Measurements from ENCODE around the gene ATP6V1D. TPM values are rescaled to one million over a fixed set of nuclear protein-coding genes. Genes with fewer than 3 reads are reported as not detected.
"Not testable (repeated sequence)": the region's sequence is repeated elsewhere in the genome, so short reads cannot be mapped to it uniquely, and the experiment has no call there.

The ATP6V1D gene
- total and polyA plus RNA-seq, 4 donors: 37.6 to 65.4 (median 49.0) TPM

DNA sequence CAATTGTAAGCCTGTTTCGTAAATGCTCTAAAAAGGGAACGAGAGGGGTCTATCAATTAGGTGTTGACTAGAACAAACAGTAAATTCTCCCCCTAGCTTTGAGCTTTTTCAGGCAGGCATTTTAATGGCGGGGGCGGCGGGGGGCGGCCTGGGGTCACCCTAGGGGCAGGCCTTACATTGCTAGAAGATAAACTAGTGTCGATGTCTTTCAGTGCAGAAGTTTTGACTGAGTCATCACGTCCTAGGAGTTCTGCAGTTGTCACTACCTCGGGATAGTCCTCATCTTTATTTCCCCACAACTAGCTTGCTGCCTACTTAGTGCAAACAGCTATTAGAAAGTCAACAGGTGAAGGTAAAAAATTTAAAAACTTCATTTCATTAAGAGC, 1.6 kb downstream of the ATP6V1D start:
- ATAC-seq (ENCODE audit: low FRiP score): no peak
- H3K4me1 ChIP-seq (ENCODE audit: control insufficient read depth in 1 of 2, insufficient read depth in 2 of 2, low read length in 2 of 2): peaks cover 0 to 5% of the 10 kb centered on the region in 2 donors
- WGBS, 2 donors: 40 to 51% methylated on average over 9 of the region's 9 CpGs

DNA sequence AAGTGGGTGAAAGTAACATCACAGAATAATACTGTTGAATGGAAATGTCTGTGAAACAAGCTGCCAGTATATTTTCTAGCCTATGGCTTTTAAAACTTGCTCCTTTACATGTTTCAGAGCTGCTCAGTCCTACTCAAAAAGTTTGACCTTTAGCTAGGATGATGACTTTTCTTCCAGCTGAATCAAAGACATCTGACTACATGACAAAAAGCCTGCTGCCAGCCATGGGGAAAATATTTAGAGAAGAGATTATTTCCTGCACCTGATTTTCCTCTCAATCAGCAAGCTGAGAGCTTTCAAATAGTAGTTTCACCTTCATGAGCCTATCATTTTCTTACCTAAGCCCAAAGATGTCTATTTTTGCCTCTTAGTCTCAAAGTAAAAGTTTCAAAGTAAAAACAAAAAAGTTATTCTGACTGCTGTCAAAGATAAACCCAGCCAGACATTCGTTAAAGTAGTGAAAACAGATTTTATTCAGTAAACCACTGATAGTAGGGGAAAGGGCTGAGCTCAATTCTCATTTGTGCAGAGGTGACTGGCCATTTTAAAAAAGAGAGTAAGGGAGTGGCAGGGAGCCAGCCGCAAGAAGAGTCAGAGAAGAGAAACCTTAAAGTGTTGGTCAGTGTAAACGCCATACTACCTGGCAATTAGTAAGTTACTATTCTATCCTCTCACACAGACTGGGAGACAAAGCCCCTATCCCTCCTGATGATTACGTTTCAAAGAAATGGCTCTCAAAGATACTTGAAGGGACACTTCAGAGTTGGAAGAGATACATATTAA, 2.2 kb downstream of the ATP6V1D start:
- Histone ChIP-seq H3K36me3 (ENCODE audit: control insufficient read depth in 1 of 2, insufficient read depth in 2 of 2, low read length in 1 of 2) (no peaks in the 10 kb centered on the region), H3K4me1 (ENCODE audit: control insufficient read depth in 1 of 2, insufficient read depth in 2 of 2, low read length in 2 of 2) (peaks cover 0 to 5% of the 10 kb centered on the region in 2 donors), H3K9me3 (ENCODE audit: control insufficient read depth, low read length) (no peaks in the 10 kb centered on the region), H3K27me3 (ENCODE audit: control insufficient read depth in 1 of 2, insufficient read depth in 2 of 2, low read length in 1 of 2) (no peaks in the 10 kb centered on the region), H3K4me3 (ENCODE audit: low read length in 2 of 2) (no peak overlapping the region), H3K27ac (ENCODE audit: low read depth in 1 of 2, low read length in 2 of 2) (no peak overlapping the region)
- WGBS, 2 donors: 60 to 63% methylated on average over 4 of the region's 4 CpGs
- ATAC-seq (ENCODE audit: low FRiP score): no peak
- intact Hi-C loops (cut with DNase I): no loop called here
- no peak for DNase-seq

More for the DNA sequence above, 1.6 kb downstream of the ATP6V1D start:
- intact Hi-C loops (cut with DNase I): no loop called here
- no peak for DNase-seq
- no peak overlapping the region for H3K4me3 ChIP-seq (ENCODE audit: low read length in 2 of 2)
- no peaks in the 10 kb centered on the region for H3K27me3 ChIP-seq (ENCODE audit: control insufficient read depth in 1 of 2, insufficient read depth in 2 of 2, low read length in 1 of 2)
- no peaks in the 10 kb centered on the region for H3K9me3 ChIP-seq (ENCODE audit: control insufficient read depth, low read length)
- H3K36me3 ChIP-seq (ENCODE audit: control insufficient read depth in 1 of 2, insufficient read depth in 2 of 2, low read length in 1 of 2): no peaks in the 10 kb centered on the region
- H3K27ac ChIP-seq (ENCODE audit: low read depth in 1 of 2, low read length in 2 of 2): no peak overlapping the region

DNA sequence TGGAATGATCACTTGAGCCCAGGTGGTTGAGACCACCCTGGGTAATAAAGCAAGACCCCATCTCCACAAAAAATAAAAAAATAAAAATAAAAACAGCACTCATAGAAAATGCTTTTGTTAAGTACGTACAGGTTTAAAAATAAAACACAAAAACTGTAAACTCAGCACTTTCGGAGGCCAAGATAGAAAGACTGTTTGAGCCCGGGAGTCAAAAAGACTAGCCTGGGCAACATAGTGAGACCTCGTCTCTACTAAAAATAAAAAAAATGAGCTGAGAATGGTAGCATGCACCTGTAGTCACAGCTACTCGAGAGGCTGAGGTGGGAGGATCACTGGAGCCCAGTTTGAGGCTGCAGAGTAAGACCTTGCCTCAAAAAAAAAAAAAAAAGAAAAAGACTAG, 7.5 kb downstream of the ATP6V1D start:
- no peak for DNase-seq
- no peak overlapping the region for H3K4me3 ChIP-seq (ENCODE audit: low read length in 2 of 2)
- no peaks in the 10 kb centered on the region for H3K4me1 ChIP-seq (ENCODE audit: control insufficient read depth in 1 of 2, insufficient read depth in 2 of 2, low read length in 2 of 2)
- H3K27me3 ChIP-seq (ENCODE audit: control insufficient read depth in 1 of 2, insufficient read depth in 2 of 2, low read length in 1 of 2): no peaks in the 10 kb centered on the region
- no peak for ATAC-seq (ENCODE audit: low FRiP score)
- H3K27ac ChIP-seq (ENCODE audit: low read depth in 1 of 2, low read length in 2 of 2): no peak overlapping the region
- WGBS, 2 donors: 76 to 78% methylated on average over 5 of the region's 5 CpGs
- no peaks in the 10 kb centered on the region for H3K36me3 ChIP-seq (ENCODE audit: control insufficient read depth in 1 of 2, insufficient read depth in 2 of 2, low read length in 1 of 2)
- intact Hi-C loops (cut with DNase I): no loop called here
- no peaks in the 10 kb centered on the region for H3K9me3 ChIP-seq (ENCODE audit: control insufficient read depth, low read length)

DNA sequence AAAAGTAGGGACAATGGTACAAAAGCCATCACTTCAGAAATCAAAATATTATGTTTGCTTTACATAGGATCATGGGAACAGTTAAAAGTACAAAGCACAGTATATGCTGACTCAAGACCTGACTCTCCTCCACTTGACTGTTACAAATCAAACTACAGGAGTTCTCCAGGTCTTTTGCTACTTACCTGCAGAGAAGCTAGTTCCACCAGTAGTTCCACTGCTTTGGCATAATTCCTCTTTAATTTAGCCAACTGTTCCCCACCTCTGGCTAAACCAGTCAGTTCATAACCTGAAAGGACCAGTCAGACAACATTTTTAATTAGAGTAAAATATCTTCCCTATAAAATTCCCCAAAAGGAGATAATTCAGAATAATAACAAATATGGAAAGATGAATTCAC, 14.0 kb downstream of the ATP6V1D start:
- H3K4me1 ChIP-seq (ENCODE audit: control insufficient read depth in 1 of 2, insufficient read depth in 2 of 2, low read length in 2 of 2): no peaks in the 10 kb centered on the region
- H3K36me3 ChIP-seq (ENCODE audit: control insufficient read depth in 1 of 2, insufficient read depth in 2 of 2, low read length in 1 of 2): peaks cover 3 to 5% of the 10 kb centered on the region in 2 donors
- no peaks in the 10 kb centered on the region for H3K27me3 ChIP-seq (ENCODE audit: control insufficient read depth in 1 of 2, insufficient read depth in 2 of 2, low read length in 1 of 2)
- ATAC-seq (ENCODE audit: low FRiP score) (no peak), DNase-seq (no peak)
- H3K27ac ChIP-seq (ENCODE audit: low read depth in 1 of 2, low read length in 2 of 2): no peak overlapping the region
- intact Hi-C loops (cut with DNase I): no loop called here
- H3K4me3 ChIP-seq (ENCODE audit: low read length in 2 of 2): no peak overlapping the region
- H3K9me3 ChIP-seq (ENCODE audit: control insufficient read depth, low read length): no peaks in the 10 kb centered on the region

DNA sequence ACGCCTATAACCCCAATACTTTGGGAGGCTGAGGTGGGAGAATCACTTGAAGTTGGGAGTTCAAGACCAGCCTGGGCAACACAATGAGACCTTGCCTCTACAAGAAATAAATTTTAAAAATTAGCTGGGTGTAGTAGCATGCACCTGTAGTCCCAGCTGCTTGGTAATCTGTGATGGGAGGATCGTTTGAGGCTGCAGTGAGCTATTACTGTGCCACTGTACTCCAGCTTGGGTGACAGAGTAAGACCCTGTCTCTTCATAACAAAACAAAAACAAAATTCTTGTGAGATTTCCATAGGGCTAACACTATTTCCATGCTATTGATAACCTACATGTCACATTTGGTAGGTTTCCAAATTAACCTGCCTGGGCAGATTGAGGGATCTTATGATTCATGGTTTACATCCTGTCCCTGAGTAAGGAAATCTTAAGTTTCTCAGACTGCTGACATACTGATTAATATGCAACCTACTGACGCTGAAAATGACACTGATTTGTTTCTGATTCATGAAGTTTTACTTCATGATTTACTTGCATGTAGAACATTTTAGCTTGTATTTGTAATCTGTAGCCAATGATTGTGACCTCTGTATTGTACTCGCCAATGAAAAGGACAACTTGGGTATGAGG, 15.9 kb downstream of the ATP6V1D start:
- Histone ChIP-seq H3K9me3 (ENCODE audit: control insufficient read depth, low read length) (no peaks in the 10 kb centered on the region), H3K4me1 (ENCODE audit: control insufficient read depth in 1 of 2, insufficient read depth in 2 of 2, low read length in 2 of 2) (no peaks in the 10 kb centered on the region), H3K27me3 (ENCODE audit: control insufficient read depth in 1 of 2, insufficient read depth in 2 of 2, low read length in 1 of 2) (peaks cover 0 to 2% of the 10 kb centered on the region in 2 donors), H3K27ac (ENCODE audit: low read depth in 1 of 2, low read length in 2 of 2) (no peak overlapping the region), H3K4me3 (ENCODE audit: low read length in 2 of 2) (no peak overlapping the region), H3K36me3 (ENCODE audit: control insufficient read depth in 1 of 2, insufficient read depth in 2 of 2, low read length in 1 of 2) (peaks cover 3 to 6% of the 10 kb centered on the region in 2 donors)
- DNase-seq (no peak), ATAC-seq (ENCODE audit: low FRiP score) (no peak)
- 84 to 87% methylated on average over 4 of the region's 4 CpGs for WGBS, 2 donors
- intact Hi-C loops (cut with DNase I): no loop called here

DNA sequence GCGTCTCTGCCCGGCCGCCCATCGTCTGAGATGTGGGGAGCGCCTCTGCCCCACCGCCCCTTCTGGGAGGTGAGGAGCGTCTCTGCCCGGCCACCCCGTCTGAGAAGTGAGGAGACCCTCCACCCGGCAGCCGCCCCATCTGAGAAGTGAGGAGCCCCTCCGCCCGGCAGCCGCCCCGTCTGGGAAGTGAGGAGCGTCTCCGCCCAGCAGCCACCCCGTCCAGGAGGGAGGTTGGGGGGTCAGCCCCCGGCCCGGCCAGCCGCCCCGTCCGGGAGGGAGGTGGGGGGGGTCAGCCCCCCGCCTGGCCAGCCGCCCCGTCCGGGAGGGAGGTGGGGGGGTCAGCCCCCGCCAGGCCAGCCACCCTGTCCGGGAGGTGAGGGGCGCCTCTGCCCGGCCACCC, 18.4 kb downstream of the ATP6V1D start:
- H3K4me1 ChIP-seq (ENCODE audit: control insufficient read depth in 1 of 2, insufficient read depth in 2 of 2, low read length in 2 of 2); H3K36me3 ChIP-seq (ENCODE audit: control insufficient read depth in 1 of 2, insufficient read depth in 2 of 2, low read length in 1 of 2); intact Hi-C loops (cut with DNase I); H3K4me3 ChIP-seq (ENCODE audit: low read length in 2 of 2); DNase-seq; ATAC-seq (ENCODE audit: low FRiP score); H3K9me3 ChIP-seq (ENCODE audit: control insufficient read depth, low read length); H3K27ac ChIP-seq (ENCODE audit: low read depth in 1 of 2, low read length in 2 of 2); H3K27me3 ChIP-seq (ENCODE audit: control insufficient read depth in 1 of 2, insufficient read depth in 2 of 2, low read length in 1 of 2): not testable (repeated sequence)
- WGBS, 2 donors: 96 to 99% methylated on average over 19 to 31 of the region's 31 CpGs

DNA sequence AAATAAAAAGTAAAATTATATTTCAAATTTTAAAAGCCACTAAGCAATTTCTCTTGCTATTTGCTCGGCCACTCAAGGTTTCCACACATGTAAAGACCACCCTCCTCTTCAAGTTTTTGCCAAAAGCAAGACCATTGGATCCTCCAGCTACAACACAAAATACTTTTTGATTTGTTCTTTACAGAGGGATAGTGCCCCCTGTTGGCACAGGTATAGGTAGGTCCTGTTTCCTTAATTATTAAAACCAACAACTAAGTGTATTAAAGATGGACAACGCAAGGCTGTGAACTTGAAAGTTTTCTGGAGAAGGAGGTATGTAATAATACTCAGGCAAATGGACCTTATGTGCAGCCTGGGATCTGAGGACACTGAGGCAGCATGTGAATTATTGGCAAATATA, 23.8 kb downstream of the ATP6V1D start:
- WGBS, 2 donors: 90 to 91% methylated on average over 2 of the region's 2 CpGs
- ATAC-seq (ENCODE audit: low FRiP score) (no peak), DNase-seq (no peak)
- no peak overlapping the region for H3K27ac ChIP-seq (ENCODE audit: low read depth in 1 of 2, low read length in 2 of 2)
- peaks cover 8 to 9% of the 10 kb centered on the region in 2 donors for H3K36me3 ChIP-seq (ENCODE audit: control insufficient read depth in 1 of 2, insufficient read depth in 2 of 2, low read length in 1 of 2)
- no peaks in the 10 kb centered on the region for H3K9me3 ChIP-seq (ENCODE audit: control insufficient read depth, low read length)
- intact Hi-C loops (cut with DNase I): no loop called here
- H3K27me3 ChIP-seq (ENCODE audit: control insufficient read depth in 1 of 2, insufficient read depth in 2 of 2, low read length in 1 of 2): peaks cover 0 to 2% of the 10 kb centered on the region in 2 donors
- no peak overlapping the region for H3K4me3 ChIP-seq (ENCODE audit: low read length in 2 of 2)
- no peaks in the 10 kb centered on the region for H3K4me1 ChIP-seq (ENCODE audit: control insufficient read depth in 1 of 2, insufficient read depth in 2 of 2, low read length in 2 of 2)

DNA sequence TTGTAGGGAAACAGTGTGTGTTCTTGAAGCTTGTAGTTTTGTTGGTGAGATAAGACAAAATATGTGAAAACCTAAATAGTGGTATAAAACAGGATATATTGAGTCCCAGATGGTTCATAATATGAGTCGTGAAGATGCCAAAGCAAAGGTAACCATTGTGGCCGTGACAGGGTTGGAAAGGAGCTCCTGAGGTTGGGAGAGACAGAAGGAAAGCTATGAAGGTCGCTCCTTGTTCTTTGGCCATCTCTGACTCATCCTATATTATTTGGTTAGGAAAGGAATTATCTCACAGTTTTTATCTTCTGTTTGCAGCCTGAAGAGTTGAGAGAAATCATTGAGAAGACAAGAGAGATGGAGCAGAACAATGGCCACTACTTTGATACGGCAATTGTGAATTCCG, 27.1 kb downstream of the ATP6V1D start:
- H3K9me3 ChIP-seq (ENCODE audit: control insufficient read depth, low read length): no peaks in the 10 kb centered on the region
- H3K27ac ChIP-seq (ENCODE audit: low read depth in 1 of 2, low read length in 2 of 2): no peak overlapping the region
- no peaks in the 10 kb centered on the region for H3K27me3 ChIP-seq (ENCODE audit: control insufficient read depth in 1 of 2, insufficient read depth in 2 of 2, low read length in 1 of 2)
- H3K4me3 ChIP-seq (ENCODE audit: low read length in 2 of 2): no peak overlapping the region
- no peaks in the 10 kb centered on the region for H3K4me1 ChIP-seq (ENCODE audit: control insufficient read depth in 1 of 2, insufficient read depth in 2 of 2, low read length in 2 of 2)
- WGBS, 2 donors: 94 to 96% methylated on average over 5 of the region's 5 CpGs
- ATAC-seq (ENCODE audit: low FRiP score) (no peak), DNase-seq (no peak)
- intact Hi-C loops (cut with DNase I): no loop called here
- peaks cover 7 to 9% of the 10 kb centered on the region in 2 donors for H3K36me3 ChIP-seq (ENCODE audit: control insufficient read depth in 1 of 2, insufficient read depth in 2 of 2, low read length in 1 of 2)
